Right lobe of liver (tissue), 6 donors: ENCODE results near the gene GCC2. TPM values are rescaled to one million over a fixed set of nuclear protein-coding genes. Genes with fewer than 3 reads are reported as not detected.

Source experiments
- ATAC-seq, 4 donors: fragments of 200-7000 bp; cut with Tn5 transposase; one replicate each; pipeline ENCODE4 v1.9.1; 2020; ENCODE audit warnings: mild to moderate bottlenecking in 4 of 4, moderate library complexity in 4 of 4
- DNase-seq, 3 donors: peaks; one replicate each; pipeline ENCODE4 v3.0.0-alpha.2; 2020
- H3K27ac ChIP-seq, 3 donors: fragments of 200-600 bp; one replicate each; pipeline ENCODE4 v1.8.0; 2022
- H3K27me3 ChIP-seq, 2 donors: fragments of 200-600 bp; one replicate each; pipeline ENCODE4 v1.8.0; 2022
- H3K36me3 ChIP-seq, 4 donors: fragments of 200-600 bp; sonication (generic) in 1 of 4; one replicate each; pipeline versions ENCODE4 v1.5.1 to v1.8.0; 2017 to 2022; ENCODE audit warnings: control low read depth in 1 of 4
- H3K4me1 ChIP-seq, 4 donors: fragments of 200-600 bp; sonication (generic) in 1 of 4; one replicate each; pipeline versions ENCODE4 v1.5.1 to v1.8.0; 2017 to 2022; ENCODE audit warnings: control low read depth in 1 of 4
- H3K4me3 ChIP-seq, 3 donors: fragments of 200-600 bp; one replicate each; pipeline ENCODE4 v1.8.0; 2022
- H3K9me3 ChIP-seq, 4 donors: fragments of 200-600 bp; sonication (generic) in 1 of 4; one replicate each; pipeline versions ENCODE4 v1.5.1 to v1.8.0; 2017 to 2022; ENCODE audit warnings: control low read depth in 1 of 4
- POLR2A ChIP-seq: fragments of 450-650 bp; IDR thresholded peaks from one replicate; pipeline ENCODE4 v1.6.1; 2017; ENCODE audit warnings: antibody characterized with exemption, mild to moderate bottlenecking
- WGBS: methylation state at CpG from one replicate; pipeline ENCODE4 v1.1.6; 2018; ENCODE audit warnings: low coverage, low lambda C conversion rate; ENCODE audit not compliant: insufficient coverage; ENCODE audit errors: missing lambda C conversion rate; 5-methylcytosine and 5-hydroxymethylcytosine counted together
- intact Hi-C, 2 donors: fragments of 100-400 bp; cut with DNase I; formaldehyde crosslinking; loops; one replicate each; pipeline versions ENCODE4 v1.11.2 to v1.14.1; 2022
- long read RNA-seq: library from polyadenylated mRNA; unstranded; transcript quantifications from one replicate; pipeline ENCODE4 v2.0.0, GENCODE V29; 2019
- total RNA-seq, 6 experiments: library from RNA; depleted of rRNA in 2 of 6; stranded (reverse); fragments of >200 nt in 2 of 6; fragmentation: NEBNext Ultra II Directional in 3 of 6; extraction: Animal tissue kit (Norgen Biotek cat#: 25700) in 3 of 6; gene quantifications; one replicate each; pipeline versions ENCODE4 v1.1.0 to v1.2.4, GENCODE V29; 2016 to 2023
- TF ChIP-seq, protein P1 (sequence below), 4 donors: fragments of 200-600 bp in 3 of 4; fragments of 450-650 bp in 1 of 4; IDR thresholded peaks; one replicate each; pipeline versions ENCODE4 v1.5.1 to v1.8.0; 2016 to 2022; ENCODE audit warnings: antibody characterized with exemption in 4 of 4, mild to moderate bottlenecking in 2 of 4
- donor health status: DM: no; HTN: yes; CAD: no.
- donor health status: DM: no; HTN: no; CAD: no.
- donor health status: DM: no; HTN: no; CAD: no.
- donor health status: DM: no; HTN: yes; CAD: no.
- donor health status: DM: no; HTN: yes; CAD: no.

Gene GCC2, protein sequence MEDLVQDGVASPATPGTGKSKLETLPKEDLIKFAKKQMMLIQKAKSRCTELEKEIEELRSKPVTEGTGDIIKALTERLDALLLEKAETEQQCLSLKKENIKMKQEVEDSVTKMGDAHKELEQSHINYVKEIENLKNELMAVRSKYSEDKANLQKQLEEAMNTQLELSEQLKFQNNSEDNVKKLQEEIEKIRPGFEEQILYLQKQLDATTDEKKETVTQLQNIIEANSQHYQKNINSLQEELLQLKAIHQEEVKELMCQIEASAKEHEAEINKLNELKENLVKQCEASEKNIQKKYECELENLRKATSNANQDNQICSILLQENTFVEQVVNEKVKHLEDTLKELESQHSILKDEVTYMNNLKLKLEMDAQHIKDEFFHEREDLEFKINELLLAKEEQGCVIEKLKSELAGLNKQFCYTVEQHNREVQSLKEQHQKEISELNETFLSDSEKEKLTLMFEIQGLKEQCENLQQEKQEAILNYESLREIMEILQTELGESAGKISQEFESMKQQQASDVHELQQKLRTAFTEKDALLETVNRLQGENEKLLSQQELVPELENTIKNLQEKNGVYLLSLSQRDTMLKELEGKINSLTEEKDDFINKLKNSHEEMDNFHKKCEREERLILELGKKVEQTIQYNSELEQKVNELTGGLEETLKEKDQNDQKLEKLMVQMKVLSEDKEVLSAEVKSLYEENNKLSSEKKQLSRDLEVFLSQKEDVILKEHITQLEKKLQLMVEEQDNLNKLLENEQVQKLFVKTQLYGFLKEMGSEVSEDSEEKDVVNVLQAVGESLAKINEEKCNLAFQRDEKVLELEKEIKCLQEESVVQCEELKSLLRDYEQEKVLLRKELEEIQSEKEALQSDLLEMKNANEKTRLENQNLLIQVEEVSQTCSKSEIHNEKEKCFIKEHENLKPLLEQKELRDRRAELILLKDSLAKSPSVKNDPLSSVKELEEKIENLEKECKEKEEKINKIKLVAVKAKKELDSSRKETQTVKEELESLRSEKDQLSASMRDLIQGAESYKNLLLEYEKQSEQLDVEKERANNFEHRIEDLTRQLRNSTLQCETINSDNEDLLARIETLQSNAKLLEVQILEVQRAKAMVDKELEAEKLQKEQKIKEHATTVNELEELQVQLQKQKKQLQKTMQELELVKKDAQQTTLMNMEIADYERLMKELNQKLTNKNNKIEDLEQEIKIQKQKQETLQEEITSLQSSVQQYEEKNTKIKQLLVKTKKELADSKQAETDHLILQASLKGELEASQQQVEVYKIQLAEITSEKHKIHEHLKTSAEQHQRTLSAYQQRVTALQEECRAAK (N-terminal part only)
- total RNA-seq, result 10 to 100 TPM; 11.9 to 24.7 (median 17.7) TPM
- long read RNA-seq, partial matches to known transcripts, result 1 of 1 reads
- long read RNA-seq, other reads (novel, unspliced or antisense), result 0 of 1 reads

DNA sequence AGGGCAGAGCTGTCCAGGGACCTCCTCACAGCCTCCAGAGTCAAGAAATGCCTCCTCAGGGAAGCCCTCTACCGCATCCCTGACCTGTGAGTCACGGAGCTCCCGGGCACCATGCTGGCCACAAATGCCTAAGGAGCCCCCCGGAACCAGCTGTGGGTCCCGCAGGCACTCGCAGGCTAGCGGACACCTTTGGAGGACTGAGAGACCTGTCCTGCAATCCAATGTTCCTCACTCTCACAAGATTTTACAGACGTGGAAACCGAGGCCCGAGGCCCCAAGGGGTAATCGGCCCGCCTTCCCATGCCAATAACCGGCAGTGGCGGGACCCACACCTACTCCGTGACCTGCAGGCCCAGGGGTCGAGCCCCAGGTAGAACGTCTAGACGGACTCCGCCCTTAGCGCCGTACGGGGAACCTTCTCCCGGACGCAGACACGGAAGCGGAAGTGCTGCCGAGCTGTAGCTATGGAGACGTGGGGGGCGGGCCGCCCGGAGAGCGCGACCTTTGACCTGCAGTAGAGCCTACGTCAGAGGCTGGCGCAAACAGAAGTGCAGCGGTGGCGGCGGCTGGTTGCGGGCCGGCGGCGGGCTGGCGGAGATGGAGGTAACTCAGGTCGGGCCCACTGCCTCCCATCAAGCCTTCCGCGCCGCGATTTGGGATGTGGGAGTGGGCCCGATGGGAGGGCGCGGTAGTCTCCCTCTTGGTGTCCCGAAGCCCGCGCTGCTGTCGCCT is at the start of gene GCC2:
TSS of gene GCC2 (plus strand) at position 529 of the 732 bp plus-strand sequence. CDS start at position 598, 69 bp downstream.
- H3K27ac ChIP-seq, result peak within 1 kb of the TSS; percentile 77 to 89 (median 85)
- peaks cover 0 to 3% (median 1%) of the 10 kb centered on the region in 4 donors for H3K4me1 ChIP-seq
- TF ChIP-seq, protein P1, sequence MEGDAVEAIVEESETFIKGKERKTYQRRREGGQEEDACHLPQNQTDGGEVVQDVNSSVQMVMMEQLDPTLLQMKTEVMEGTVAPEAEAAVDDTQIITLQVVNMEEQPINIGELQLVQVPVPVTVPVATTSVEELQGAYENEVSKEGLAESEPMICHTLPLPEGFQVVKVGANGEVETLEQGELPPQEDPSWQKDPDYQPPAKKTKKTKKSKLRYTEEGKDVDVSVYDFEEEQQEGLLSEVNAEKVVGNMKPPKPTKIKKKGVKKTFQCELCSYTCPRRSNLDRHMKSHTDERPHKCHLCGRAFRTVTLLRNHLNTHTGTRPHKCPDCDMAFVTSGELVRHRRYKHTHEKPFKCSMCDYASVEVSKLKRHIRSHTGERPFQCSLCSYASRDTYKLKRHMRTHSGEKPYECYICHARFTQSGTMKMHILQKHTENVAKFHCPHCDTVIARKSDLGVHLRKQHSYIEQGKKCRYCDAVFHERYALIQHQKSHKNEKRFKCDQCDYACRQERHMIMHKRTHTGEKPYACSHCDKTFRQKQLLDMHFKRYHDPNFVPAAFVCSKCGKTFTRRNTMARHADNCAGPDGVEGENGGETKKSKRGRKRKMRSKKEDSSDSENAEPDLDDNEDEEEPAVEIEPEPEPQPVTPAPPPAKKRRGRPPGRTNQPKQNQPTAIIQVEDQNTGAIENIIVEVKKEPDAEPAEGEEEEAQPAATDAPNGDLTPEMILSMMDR (IDR thresholded peaks at IDR 0.05), result no peak
- TF ChIP-seq POLR2A, result peak; percentile 92
- intact Hi-C loops, result no loop called here
- DNase-seq (peak; percentile 96 to 98 (median 98)), ATAC-seq (peak; percentile 99)
- no peaks in the 10 kb centered on the region for H3K9me3 ChIP-seq
- no peaks in the 10 kb centered on the region for H3K27me3 ChIP-seq
- H3K4me3 ChIP-seq, result peak within 1 kb of the TSS; percentile 88 to 93 (median 88)
- WGBS, result 0% methylated on average over 9 of the region's 55 CpGs
- H3K36me3 ChIP-seq, result peaks cover 0 to 25% (median 10%) of the 10 kb centered on the region in 4 donors

DNA sequence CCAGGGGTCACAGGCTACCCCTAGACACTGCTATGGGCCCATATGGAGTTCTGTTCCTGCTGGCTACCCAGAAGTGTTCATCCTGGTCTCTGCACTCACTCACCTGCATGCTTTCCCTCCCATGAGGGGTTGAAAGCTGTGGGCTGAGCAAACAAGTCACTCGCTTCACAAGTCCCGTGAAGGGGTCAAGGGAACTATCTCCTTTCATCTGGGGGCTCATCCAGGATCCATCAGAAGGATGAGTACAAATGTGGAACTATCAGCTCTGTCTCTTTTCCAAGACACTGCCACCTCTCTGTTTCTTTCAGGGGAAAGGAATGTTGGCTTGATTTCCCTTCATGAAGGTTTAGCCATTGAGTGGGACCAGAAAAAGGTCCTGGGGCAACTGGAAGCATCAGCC is 49.5 kb upstream of the GCC2 start:
- Histone ChIP-seq H3K4me3 (no peak overlapping the region), H3K27me3 (no peaks in the 10 kb centered on the region), H3K4me1 (no peaks in the 10 kb centered on the region), H3K27ac (no peak overlapping the region), H3K9me3 (no peaks in the 10 kb centered on the region), H3K36me3 (no peaks in the 10 kb centered on the region)
- ATAC-seq (no peak), DNase-seq (no peak)
- no peak for TF ChIP-seq POLR2A
- TF ChIP-seq, protein P1 (IDR thresholded peaks at IDR 0.05), result no peak
- intact Hi-C loops, result no loop called here
- WGBS, result 90% methylated on average over 2 of the region's 2 CpGs

DNA sequence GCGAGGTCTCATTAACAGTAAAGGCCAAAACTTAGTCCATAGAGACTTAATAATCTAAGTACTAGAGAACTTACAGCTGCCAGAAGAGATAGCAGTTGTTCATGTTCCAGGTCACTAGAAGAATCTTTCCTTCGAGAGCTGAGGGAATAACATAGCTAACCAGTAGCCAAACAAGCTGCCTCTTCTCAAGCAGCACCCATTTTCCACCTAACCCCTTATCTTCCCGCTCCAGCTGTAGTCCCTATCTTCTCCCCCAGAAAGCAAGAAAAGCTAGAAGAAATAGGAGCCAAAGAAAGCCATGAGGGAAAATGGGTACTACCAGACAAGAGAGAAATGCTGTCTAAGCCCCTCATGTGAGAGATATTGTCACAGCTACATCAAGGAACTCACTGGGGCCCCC is 47.2 kb upstream of the GCC2 start:
- WGBS, result 76% methylated on average over 2 of the region's 3 CpGs

More for the DNA sequence above, 47.2 kb upstream of the GCC2 start:
- Histone ChIP-seq H3K9me3 (no peaks in the 10 kb centered on the region), H3K27ac (no peak overlapping the region), H3K36me3 (no peaks in the 10 kb centered on the region), H3K27me3 (no peaks in the 10 kb centered on the region), H3K4me3 (no peak overlapping the region), H3K4me1 (no peaks in the 10 kb centered on the region)
- ATAC-seq, result no peak
- intact Hi-C loops, result no loop called here
- DNase-seq, result no peak
- TF ChIP-seq POLR2A, result no peak
- TF ChIP-seq, protein P1 (IDR thresholded peaks at IDR 0.05), result no peak
